ENCODE results near the gene NPSR1.
"Not testable (repeated sequence)": the region's sequence is repeated elsewhere in the genome, so short reads cannot be mapped to it uniquely, and the experiment has no call there.

NPSR1 gene

DNA sequence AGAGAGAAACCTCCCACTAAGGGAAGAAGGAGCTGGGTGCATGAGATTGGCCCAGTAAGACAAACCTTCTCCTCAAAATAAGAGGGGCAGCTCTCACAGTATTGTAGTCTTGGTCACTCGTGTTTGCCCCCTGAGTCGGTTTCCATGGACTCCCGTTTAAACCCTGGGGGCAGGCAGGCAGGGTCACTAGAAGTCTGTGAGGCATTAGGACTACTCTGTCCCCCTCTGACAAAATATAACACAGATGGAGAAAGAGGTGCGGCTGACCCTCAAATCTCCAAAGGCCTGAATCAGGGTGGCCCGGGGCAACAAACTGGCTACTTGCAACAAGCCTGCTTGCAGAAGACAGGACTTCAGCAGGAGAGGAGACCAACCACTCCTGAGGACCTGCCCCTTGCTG is 210.6 kb downstream of the NPSR1 start:
- DNase-seq = peak in 1 of 56 donors; percentile 49

DNA sequence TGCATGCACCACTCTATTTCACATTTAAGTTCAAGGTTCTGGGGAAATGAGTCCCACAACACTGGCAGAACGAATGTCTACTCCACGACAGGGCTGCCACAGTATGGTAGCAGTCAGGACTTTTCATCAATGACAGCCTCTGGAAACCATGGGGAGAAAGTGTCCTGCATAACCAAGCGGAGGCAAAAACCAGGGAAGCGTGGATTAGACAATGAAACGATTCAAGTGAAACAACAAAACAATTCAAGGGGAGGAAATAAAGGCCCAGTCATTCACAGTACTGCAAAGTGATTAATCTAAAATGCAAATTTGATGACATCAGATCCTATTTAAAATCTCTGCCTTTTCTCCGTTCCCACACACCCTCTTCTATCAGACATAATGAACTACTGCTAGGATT is 211.0 kb downstream of the NPSR1 start:
- DNase-seq = peak in 41 of 56 donors; percentile 3 to 75 (median 48)

- not testable (repeated sequence) for DNase-seq
Observed at GRCh38 chr7:34870041-34870440, 212.0 kb downstream of the NPSR1 start.

DNA sequence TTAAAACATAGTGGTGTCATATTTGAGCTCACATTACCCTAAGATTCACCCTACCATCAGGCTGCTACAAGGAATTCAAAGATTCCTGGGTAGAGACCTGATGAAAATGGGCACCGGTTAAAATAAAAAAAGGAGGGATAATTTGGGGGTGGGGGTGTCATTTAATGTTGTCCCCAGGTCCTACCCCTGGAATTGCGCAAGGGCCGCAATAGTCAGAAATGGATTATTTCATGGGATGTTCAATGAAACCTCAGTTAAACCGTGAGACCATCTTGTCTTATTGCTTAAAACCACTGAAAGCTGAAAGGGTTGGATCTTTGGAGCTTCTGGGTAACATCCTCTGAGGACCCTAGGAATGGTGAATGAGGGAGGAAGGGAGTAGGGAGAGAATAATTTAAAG is 216.3 kb downstream of the NPSR1 start:
- not testable (repeated sequence) for DNase-seq

DNA sequence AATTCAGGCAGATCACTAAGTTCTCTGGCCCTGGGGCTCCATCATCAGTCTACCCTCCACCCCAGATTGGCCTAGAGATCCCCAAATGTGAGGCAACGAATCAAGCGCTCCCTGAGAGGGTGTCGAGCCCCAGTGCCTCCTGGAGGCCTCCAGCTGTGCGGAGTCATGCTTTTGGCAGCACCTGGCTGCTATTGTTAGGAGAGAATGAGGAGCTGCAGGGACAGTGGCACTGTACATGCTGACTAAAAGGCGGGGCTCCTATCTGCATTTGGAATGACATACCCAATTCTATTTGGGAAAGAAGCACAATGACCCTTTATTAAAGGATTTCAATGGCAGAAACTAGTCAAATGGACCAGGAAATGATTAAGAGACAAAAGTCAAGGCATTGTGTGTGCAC is 217.5 kb downstream of the NPSR1 start:
- peak in 40 of 56 donors; percentile 2 to 58 (median 35) for DNase-seq

DNA sequence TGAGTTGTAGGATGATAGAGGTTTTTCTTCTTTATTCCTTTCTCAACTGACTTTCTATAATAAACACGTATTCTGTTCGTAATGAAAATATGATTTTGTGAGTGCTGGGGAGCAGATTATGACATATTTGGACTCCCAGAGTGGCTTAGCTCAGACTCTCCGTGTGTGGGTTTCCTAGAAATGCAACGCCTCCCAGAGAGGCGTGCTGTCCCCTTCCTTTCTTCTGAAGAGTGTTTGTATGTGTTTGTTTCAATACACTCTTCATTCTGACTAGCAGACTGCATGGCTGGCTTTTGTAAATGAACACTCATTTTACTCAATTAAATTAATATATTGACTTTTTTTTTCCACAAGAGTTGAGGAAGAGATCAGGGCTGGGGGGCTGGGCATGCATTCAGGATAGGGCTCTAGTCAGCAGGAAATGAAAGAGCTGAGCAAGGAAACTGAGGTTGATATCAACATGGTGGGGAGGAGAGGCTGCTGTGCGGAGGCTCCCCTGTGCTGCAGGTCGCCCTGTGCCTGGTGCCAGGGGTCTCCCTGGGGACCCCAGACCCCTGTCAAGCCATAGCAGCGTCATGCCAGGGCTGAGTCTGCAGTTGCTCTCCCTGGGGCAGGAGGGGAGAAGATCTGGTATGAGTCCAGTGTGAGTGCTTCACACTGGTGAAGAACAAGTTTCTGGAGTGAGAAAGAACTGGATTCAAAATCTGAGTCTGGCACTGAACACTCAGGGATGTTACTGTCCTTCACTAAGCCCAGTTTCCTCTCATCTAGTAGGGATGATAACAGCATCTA is 221.1 kb downstream of the NPSR1 start:
- not testable (repeated sequence) for DNase-seq

DNA sequence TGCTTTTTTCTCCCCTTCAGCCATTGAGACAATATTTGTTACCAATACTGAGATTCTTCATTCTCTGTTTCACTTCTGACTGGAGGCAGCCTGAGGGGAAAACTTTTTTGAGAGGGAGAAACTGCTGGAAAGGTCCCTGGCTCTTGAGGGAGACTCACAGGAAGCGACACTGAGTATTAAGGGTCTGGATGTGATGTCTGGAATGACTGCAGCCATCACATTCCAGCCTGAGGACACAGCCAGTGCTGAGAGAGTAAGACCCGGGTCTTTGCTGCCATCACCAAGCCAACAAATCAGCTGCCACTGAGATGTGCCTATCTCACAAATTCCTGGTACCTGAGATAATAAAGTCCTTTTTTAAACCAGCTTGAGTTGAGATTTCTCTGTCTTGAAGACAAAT is 221.9 kb downstream of the NPSR1 start:
- DNase-seq = no peak

GRCh38 chr7:34883855-34884254 is 225.8 kb downstream of the NPSR1 start:
- not testable (repeated sequence) for DNase-seq

DNA sequence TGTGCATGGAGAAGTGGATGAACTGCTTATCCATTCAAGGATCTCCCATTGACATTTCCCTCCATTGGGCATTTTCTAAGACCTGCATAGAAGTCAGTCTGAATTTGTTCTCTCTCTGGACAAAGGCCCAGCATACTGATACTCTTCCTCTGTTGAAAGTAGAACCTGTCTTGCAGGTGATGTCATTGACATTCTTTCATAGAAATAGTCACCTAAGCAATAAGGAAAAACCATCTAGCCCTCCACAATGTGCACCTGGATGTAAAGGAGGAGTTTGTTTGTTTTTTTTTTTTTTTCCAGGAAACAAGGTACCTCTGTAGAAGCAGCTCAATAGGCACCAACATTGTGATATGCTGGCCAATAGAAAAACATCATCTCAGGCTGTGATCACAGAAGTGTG is 228.8 kb downstream of the NPSR1 start:
- no peak for DNase-seq

DNA sequence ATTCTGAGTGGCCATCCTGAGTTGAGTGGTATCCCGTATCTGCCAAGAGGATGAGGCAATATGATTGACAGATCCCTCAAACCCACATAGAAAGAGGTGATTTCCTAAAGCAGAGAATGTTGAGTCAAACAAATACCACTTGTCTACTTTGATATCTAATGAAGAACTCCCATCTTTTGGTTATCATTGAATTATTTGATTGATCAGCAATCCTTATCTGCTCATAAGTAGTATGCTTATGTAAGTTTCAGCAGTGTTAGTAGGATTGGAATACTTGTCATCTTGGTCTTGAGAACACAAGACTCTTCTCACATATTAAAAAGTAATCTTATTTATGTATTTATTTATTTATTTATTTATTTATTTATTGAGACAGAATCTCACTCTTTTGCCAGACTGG is 231.9 kb downstream of the NPSR1 start:
- no peak for DNase-seq

GRCh38 chr7:34895202-34895601 is 237.2 kb downstream of the NPSR1 start:
- DNase-seq = no peak
